ENCODE measurements around the gene LRMDA. TPM values are rescaled to one million over a fixed set of nuclear protein-coding genes. Genes with fewer than 3 reads are reported as not detected.

LRMDA gene
- total RNA-seq, 2 experiments from 2014 or later: not detected

DNA sequence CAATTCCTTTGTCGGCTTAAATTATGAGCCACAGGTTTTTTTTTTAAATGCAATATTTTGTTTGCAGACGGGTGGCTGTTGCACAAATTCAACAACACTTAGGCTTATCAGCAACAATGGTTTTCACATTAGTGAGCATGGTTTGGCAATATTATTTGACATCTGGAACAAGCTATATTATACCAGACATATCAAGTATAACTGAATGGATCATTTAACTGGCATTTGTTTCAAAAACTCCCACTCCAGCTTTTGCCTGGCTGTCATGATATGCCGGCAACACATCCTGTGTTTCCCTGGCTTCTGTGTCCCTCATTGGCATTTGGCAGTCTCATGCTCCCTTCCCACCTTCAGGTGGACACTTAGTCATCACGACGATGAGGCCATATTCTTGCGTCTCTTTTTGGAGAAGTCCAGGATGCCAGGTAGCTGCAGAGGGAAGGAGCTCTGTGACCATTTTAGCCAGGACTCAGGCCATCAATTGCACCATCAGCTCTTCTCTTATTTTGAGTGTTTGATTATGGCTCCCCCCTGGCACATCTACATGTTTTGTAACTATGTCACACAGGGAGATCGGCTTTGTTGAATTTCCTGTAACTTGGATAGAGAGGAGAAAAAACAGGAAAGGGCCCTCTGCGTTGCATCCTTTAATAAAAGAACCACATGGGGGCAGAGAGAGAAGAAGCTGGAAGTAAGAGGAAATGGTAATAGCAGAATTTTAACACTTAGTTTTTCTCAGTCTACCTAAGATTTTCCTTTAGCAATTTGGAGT, 413.9 kb downstream of the LRMDA start:
- no peaks in the 10 kb centered on the region for H3K27me3 Mint-ChIP-seq
- H3K4me1 ChIP-seq (ENCODE audit: insufficient read depth, low read length): no peaks in the 10 kb centered on the region
- ATAC-seq (ENCODE audit: poor library complexity): no peak
- ChIA-PET POLR2A (no interaction called here), CTCF (no interaction called here)
- intact Hi-C loops (cut with DNase I, micrococcal nuclease): no loop called here
- peaks cover 0 to 4% of the 10 kb centered on the region in 2 experiments for H3K27me3 ChIP-seq (ENCODE audit: control insufficient read depth in 1 of 2, insufficient read depth in 2 of 2, low read length in 2 of 2)
- no peak overlapping the region for H3K4me3 ChIP-seq (ENCODE audit: low read length)
- H3K27ac Mint-ChIP-seq: no peak overlapping the region
- TF ChIP-seq, protein P1, sequence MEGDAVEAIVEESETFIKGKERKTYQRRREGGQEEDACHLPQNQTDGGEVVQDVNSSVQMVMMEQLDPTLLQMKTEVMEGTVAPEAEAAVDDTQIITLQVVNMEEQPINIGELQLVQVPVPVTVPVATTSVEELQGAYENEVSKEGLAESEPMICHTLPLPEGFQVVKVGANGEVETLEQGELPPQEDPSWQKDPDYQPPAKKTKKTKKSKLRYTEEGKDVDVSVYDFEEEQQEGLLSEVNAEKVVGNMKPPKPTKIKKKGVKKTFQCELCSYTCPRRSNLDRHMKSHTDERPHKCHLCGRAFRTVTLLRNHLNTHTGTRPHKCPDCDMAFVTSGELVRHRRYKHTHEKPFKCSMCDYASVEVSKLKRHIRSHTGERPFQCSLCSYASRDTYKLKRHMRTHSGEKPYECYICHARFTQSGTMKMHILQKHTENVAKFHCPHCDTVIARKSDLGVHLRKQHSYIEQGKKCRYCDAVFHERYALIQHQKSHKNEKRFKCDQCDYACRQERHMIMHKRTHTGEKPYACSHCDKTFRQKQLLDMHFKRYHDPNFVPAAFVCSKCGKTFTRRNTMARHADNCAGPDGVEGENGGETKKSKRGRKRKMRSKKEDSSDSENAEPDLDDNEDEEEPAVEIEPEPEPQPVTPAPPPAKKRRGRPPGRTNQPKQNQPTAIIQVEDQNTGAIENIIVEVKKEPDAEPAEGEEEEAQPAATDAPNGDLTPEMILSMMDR (IDR thresholded peaks at IDR 0.05): no peak
- no peaks in the 10 kb centered on the region for H3K9me3 ChIP-seq (ENCODE audit: control insufficient read depth in 1 of 2, insufficient read depth in 1 of 2, low read length in 2 of 2)
- H3K36me3 Mint-ChIP-seq (ENCODE audit: low read depth): no peaks in the 10 kb centered on the region
- no peak overlapping the region for H3K27ac ChIP-seq (ENCODE audit: low read depth in 1 of 2, low read length in 2 of 2)
- no peaks in the 10 kb centered on the region for H3K4me1 Mint-ChIP-seq (ENCODE audit: low read depth)
- H3K4me3 Mint-ChIP-seq: no peak overlapping the region
- no peaks in the 10 kb centered on the region for H3K9me3 Mint-ChIP-seq
- no peak for DNase-seq
- no peaks in the 10 kb centered on the region for H3K36me3 ChIP-seq (ENCODE audit: insufficient read depth, low read length)

DNA sequence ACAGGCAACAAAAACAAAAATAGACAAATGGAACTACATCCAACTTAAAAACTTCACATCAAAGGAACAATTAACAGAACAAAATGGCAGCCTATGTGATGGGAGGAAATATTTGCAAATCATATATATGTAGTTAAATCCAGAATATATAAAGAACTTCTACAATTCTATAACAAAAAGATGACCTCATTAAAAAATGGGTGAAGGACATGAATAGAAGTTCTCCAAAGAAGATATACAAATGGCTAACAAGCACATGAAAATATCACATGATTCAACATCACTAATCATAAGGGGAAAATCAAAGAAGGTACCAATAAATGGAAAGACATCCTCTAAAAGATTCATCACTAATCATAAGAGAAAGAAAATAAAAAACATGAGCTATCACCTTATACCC, 416.1 kb downstream of the LRMDA start:
- Histone ChIP-seq H3K4me3 (ENCODE audit: low read length) (no peak overlapping the region), H3K9me3 (ENCODE audit: control insufficient read depth in 1 of 2, insufficient read depth in 1 of 2, low read length in 2 of 2) (no peaks in the 10 kb centered on the region), H3K27me3 (ENCODE audit: control insufficient read depth in 1 of 2, insufficient read depth in 2 of 2, low read length in 2 of 2) (peaks cover 0 to 2% of the 10 kb centered on the region in 2 experiments), H3K36me3 (ENCODE audit: insufficient read depth, low read length) (no peaks in the 10 kb centered on the region), H3K4me1 (ENCODE audit: insufficient read depth, low read length) (no peaks in the 10 kb centered on the region), H3K27ac (ENCODE audit: low read depth in 1 of 2, low read length in 2 of 2) (no peak overlapping the region)
- ChIA-PET POLR2A (no interaction called here), CTCF (interaction anchor here (0.6 kb wide), 1 partner anchor 8 kb away, joined by 3 read pairs; no protein-coding TSS in a partner anchor)
- Mint-ChIP-seq H3K4me1 (ENCODE audit: low read depth) (no peaks in the 10 kb centered on the region), H3K4me3 (no peak overlapping the region), H3K27ac (no peak overlapping the region), H3K27me3 (no peaks in the 10 kb centered on the region), H3K9me3 (no peaks in the 10 kb centered on the region), H3K36me3 (ENCODE audit: low read depth) (no peaks in the 10 kb centered on the region)
- ATAC-seq (ENCODE audit: poor library complexity) (no peak), DNase-seq (no peak)
- TF ChIP-seq, protein P1 (IDR thresholded peaks at IDR 0.05): no peak
- intact Hi-C loops (cut with DNase I, micrococcal nuclease): no loop called here

DNA sequence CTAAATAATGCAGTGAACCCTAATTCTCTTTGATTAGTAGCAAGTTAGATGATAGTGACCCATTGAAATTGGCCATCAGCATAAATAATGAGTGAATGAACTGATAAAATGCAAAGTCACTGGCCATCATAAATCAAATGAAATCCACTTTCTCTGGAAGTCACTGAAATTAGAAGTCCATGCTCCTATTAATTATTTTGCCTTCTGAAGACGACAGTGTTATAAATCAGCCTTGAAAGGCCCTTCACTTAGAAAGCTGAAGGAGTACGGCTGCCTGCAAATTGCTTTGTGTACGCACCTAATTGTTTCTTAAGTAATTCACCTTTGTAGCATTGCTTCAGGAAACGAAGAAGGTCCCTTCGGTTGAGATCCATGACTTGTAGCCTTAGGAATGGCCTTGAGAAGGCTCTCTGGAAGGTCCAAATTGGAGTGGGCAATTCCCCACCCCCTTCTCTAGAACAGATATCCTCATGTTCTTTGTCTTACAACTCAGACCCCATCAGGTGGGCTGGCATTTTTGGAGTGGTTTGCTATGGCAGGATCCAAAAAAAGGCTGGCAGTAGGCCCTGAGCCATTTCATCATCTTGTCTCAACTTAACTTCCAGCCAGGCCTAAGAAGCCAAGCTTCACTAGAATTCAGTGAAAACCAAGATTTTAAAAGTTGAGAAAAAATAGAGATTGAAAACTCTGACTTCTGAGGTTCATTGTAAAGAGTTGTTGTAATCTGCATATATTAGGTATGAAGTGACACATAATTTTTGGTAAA, 420.3 kb downstream of the LRMDA start:
- CTCF ChIA-PET: no interaction called here
- H3K36me3 ChIP-seq (ENCODE audit: insufficient read depth, low read length): no peaks in the 10 kb centered on the region

More for the DNA sequence above, 420.3 kb downstream of the LRMDA start:
- H3K27ac ChIP-seq (ENCODE audit: low read depth in 1 of 2, low read length in 2 of 2): no peak overlapping the region
- ATAC-seq (ENCODE audit: poor library complexity) (no peak), DNase-seq (no peak)
- H3K9me3 ChIP-seq (ENCODE audit: control insufficient read depth in 1 of 2, insufficient read depth in 1 of 2, low read length in 2 of 2): no peaks in the 10 kb centered on the region
- POLR2A ChIA-PET: no interaction called here
- Mint-ChIP-seq H3K27ac (no peak overlapping the region), H3K27me3 (no peaks in the 10 kb centered on the region), H3K9me3 (no peaks in the 10 kb centered on the region), H3K36me3 (ENCODE audit: low read depth) (no peaks in the 10 kb centered on the region), H3K4me1 (ENCODE audit: low read depth) (no peaks in the 10 kb centered on the region), H3K4me3 (no peak overlapping the region)
- TF ChIP-seq, protein P1 (IDR thresholded peaks at IDR 0.05): no peak
- H3K27me3 ChIP-seq (ENCODE audit: control insufficient read depth in 1 of 2, insufficient read depth in 2 of 2, low read length in 2 of 2): no peaks in the 10 kb centered on the region
- no peaks in the 10 kb centered on the region for H3K4me1 ChIP-seq (ENCODE audit: insufficient read depth, low read length)
- intact Hi-C loops (cut with DNase I, micrococcal nuclease): no loop called here
- H3K4me3 ChIP-seq (ENCODE audit: low read length): no peak overlapping the region
